NCI-H1105 treated with DMSO at 0.1 percent for 48 hours (cell line): Measurements from ENCODE around the gene TK2.
"Not testable (repeated sequence)": the region's sequence is repeated elsewhere in the genome, so short reads cannot be mapped to it uniquely, and the experiment has no call there.

Source experiments
- DNase-seq: peaks from one replicate; lab custom pipeline; 2025; lab: John Stamatoyannopoulos, UW

Gene TK2

DNA sequence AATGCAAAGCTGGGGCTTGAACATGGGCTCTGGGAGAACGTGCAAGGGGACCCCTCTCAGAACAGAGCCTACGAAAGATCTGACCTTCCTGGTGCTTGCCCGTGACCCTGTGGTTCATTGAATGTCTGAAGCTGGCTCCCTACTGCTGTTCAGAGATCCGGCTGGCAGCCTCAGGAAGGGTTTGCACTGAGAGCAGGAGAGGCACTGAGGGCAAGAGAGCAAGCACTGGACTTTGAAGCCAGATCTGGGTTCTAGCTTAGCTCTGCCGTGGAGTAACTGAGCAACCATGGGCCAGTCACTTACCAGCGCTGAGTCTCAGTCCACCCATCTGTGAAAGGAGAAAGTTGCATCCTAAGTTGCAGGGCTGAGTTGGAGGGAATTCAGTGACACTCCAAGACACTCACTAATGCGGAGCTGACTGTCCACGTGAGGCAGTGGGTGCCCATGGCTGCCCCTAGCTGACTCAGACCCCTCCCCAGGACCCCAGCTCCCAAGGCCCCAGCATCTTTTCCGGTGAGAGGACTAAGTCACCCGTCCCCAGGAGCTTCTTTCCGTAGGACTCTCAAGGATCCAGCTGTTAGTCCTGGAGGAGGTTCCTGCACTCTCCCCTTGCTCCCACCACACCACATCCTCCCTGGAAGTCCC lies 81.5 kb downstream of the TK2 start:
- DNase-seq, result no peak

DNA sequence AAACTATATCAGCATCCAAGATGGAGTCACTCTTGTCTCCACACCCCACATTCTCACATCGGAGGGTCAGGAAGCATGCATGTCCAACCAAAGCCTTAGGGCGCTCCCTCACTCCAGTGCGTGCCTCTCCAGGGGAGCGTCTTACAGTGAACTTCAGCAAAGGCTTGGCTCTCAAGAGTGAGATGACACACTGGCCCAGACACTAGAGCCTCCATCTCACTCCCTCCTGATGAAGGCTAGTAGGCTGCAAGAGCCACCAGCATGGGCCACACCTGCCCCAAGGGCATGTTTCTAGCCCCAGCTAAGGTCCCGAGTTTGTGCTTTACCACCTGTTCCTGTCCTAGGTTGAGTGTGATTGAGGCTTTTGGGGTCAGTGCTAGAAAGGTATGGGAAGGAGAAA lies 82.3 kb downstream of the TK2 start:
- DNase-seq, result no peak

DNA sequence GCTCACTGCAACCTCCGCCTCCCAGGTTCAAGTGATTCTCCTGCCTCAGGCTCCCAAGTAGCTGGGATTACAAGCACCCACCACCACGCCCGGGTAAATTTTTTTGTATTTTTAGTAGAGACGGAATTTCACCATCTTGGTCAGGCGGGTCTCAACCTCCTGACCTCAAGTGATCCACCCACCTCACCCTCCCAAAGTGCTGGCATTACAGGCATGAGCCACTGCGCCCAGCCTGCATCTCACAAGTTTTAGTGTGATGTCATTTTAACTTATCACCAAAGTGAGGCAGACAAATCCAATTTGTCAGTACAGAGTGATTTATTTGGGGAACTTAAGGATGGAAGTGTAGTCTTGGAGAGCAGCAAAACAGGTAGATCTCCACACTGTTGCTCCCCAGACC lies 83.3 kb downstream of the TK2 start:
- not testable (repeated sequence) for DNase-seq

DNA sequence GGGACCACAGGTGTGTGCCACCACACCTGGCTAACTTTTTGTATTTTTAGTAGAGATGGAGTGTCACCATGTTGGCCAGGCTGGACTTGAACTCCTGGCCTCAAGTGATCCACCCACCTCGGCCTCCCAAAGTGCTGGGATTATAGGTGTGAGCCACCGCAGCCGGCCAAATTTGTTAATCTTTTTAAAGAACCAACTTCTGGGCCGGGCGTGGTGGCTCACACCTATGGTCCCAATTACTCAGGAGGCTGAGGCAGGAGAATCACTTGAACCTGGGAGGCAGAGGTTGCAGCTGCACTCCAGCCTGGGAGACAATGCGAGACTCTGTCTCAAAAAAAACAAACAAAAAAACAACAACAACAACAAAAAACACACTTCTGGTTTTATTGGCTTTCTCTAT lies 84.0 kb downstream of the TK2 start:
- not testable (repeated sequence) for DNase-seq

DNA sequence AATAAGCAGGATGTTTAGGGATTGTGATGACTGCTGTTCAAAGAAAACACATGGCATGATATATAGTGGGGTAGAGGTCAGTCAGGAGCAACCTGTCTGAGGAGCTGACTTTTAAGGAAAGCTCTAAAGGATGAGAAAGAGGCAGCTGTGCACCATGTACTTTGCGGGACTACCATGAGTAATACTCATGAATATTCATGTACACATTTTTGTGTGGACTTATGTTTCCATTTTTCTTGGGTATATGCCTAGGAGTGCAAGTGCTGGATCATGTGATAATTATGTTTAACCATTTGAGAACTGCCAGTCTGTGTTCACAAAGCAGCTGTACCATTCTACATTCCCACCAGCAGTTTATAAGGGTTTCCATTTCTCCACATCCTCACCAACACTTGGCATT lies 87.0 kb downstream of the TK2 start:
- DNase-seq, result no peak

DNA sequence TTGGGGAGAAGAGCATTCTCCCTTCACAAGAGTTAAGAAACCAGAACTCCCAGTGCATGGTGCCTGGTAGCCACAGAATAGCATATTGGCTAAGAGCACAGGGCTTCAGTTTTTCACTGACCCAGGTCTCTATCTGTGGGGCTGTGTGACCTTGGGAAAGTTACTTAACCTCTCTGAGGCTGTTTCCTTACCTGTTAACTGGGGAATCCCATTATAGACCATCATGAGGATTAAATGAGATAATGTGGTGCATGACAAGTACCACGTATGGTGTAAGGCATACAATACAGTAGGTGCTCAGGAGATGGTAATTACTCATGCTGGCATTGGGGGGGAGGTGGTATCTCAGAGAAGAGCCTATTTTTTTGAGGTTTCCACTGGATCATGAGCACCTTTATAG lies 89.2 kb downstream of the TK2 start:
- no peak for DNase-seq

DNA sequence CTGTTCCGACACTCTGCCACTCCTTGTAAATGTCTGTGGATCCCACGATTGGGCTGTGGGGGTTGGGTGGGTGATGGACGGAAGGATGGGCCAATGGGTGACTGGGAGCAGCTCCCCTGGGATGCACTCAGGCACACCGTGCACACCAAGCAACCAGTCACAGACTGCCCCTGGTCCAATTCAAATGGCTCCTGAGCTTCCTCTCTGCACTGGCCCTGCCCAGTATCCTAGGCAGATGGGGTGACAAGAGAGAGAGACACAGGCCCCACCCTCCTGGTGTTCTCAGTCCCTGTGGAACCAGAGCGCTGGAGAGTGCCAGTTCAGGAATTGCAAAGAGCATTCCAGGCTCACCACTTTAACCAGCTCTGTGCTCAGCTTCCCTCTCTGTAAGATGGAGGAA lies 90.0 kb downstream of the TK2 start:
- no peak for DNase-seq

DNA sequence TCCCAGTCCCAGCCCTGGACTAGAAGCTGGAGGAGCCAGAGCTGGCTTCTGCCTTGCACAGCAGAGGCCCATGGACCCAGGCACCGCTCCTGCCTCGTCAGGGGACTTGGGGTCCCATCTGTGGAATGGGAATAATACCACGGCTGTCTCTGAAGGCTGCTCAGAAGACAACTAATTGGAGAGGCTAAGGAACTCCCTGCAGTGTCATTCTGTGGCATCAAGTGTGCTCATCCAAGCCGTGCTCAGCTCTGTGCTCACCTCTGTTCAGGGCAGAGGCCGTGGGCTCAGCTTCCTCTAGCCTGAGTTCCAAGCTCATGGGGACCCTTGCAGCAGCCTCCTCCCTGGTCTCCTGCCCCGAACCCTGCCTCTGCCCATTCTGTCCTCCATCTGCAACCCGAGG lies 91.1 kb downstream of the TK2 start:
- DNase-seq, result no peak

DNA sequence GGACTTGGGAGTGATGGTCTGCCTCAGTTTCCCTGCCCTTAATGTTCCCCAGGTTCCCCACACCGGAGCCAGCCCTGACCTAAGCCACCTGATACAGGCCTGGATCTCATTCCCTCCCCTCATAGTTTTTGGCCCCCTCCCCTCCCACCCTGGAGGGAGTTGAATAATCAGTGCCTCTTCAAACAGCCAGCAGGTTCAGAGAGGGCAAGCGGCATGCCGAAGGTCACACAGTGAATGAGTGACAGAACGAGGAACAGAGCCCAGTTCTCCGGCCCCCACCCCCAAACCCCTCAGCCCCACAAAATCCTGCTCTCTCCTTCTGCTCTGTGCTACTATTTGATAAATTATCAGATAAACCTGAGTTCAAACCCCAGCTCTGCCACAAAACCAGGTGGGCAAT lies 91.6 kb downstream of the TK2 start:
- no peak for DNase-seq
